Forelimb muscle (tissue), 1 donor: ENCODE measurements around the gene ARID2. TPM values are rescaled to one million over a fixed set of nuclear protein-coding genes. Genes with fewer than 3 reads are reported as not detected.

Experiments
- DNase-seq: peaks from one replicate; pipeline ENCODE4 v3.0.0-alpha.2; 2013; ENCODE audit warnings: low read depth
- polyA plus RNA-seq: library from polyadenylated mRNA; unstranded; fragments of 120-200 nt; gene quantifications from one replicate; pipeline ENCODE4 v1.2.1, GENCODE V29; 2013; ENCODE audit not compliant: insufficient read length

The ARID2 gene
- polyA plus RNA-seq, 1 donor, result 16.3 TPM

- DNase-seq, result no peak
Observed at GRCh38 chr12:45718306-45718705, 11.2 kb upstream of the ARID2 start.

GRCh38 chr12:45720069-45720468 is 9.4 kb upstream of the ARID2 start:
- no peak for DNase-seq

- no peak for DNase-seq
Observed at GRCh38 chr12:45721369-45721768, 8.1 kb upstream of the ARID2 start.

GRCh38 chr12:45721954-45722353 is 7.6 kb upstream of the ARID2 start:
- DNase-seq, result no peak

- no peak for DNase-seq
Observed at GRCh38 chr12:45725631-45726602, 3.6 kb upstream of the ARID2 start.

GRCh38 chr12:45726603-45727300 is 2.8 kb upstream of the ARID2 start:
- no peak for DNase-seq

GRCh38 chr12:45727301-45727979 is 2.1 kb upstream of the ARID2 start:
- DNase-seq, result peak; percentile 82

GRCh38 chr12:45727980-45728629 is 1.4 kb upstream of the ARID2 start:
- DNase-seq, result no peak

GRCh38 chr12:45728630-45729232 is 775 bp upstream of the ARID2 start:
- peak; percentile 86 for DNase-seq

- DNase-seq, result no peak
Observed at GRCh38 chr12:45730084-45730347, 510 bp downstream of the ARID2 start.

- DNase-seq, result no peak
Observed at GRCh38 chr12:45730348-45731189, 1.1 kb downstream of the ARID2 start.

GRCh38 chr12:45731190-45731775 is 1.8 kb downstream of the ARID2 start:
- no peak for DNase-seq

GRCh38 chr12:45732250-45732649 is 2.7 kb downstream of the ARID2 start:
- no peak for DNase-seq

GRCh38 chr12:45732936-45733335 is 3.4 kb downstream of the ARID2 start:
- DNase-seq, result no peak

GRCh38 chr12:45737638-45738037 is 8.1 kb downstream of the ARID2 start:
- DNase-seq, result no peak

GRCh38 chr12:45742590-45742989 is 13.1 kb downstream of the ARID2 start:
- no peak for DNase-seq

- no peak for DNase-seq
Observed at GRCh38 chr12:45743247-45743646, 13.7 kb downstream of the ARID2 start.

- no peak for DNase-seq
Observed at GRCh38 chr12:45745861-45746277, 16.4 kb downstream of the ARID2 start.

- DNase-seq, result no peak
Observed at GRCh38 chr12:45756666-45757065, 27.2 kb downstream of the ARID2 start.

- no peak for DNase-seq
Observed at GRCh38 chr12:45757172-45757571, 27.7 kb downstream of the ARID2 start.
